H4 (cell line): ENCODE measurements around the gene TNFRSF6B. TPM values are rescaled to one million over a fixed set of nuclear protein-coding genes. Genes with fewer than 3 reads are reported as not detected.
A peak's percentile ranks its signal among the peaks of the same experiment; 100 is the strongest.
"Not testable (repeated sequence)": the region's sequence is repeated elsewhere in the genome, so short reads cannot be mapped to it uniquely, and the experiment has no call there.

Experiments used
- DNase-seq: peaks from one replicate; pipeline ENCODE4 v3.0.0-alpha.2; 2015; ENCODE audit warnings: low spot score
- total RNA-seq: library from RNA; depleted of rRNA; stranded (reverse); fragments of >200 nt; shearing (Covaris generic); gene quantifications from 2 replicates; pipeline ENCODE4 v1.2.3, GENCODE V29; 2014

TNFRSF6B gene
- total RNA-seq, 1 experiment from 2014 or later, result 0.10 TPM

- peak; percentile 73 for DNase-seq
Observed at GRCh38 chr20:63707558-63708300, 11.3 kb downstream of the TNFRSF6B start, which contains the start of the genes ARFRP1 and ZGPAT. Gene ARFRP1, minus strand, starts transcription at chr20:63707976. Its CDS starts 885 bp downstream, at chr20:63707091. Gene ZGPAT, plus strand, starts transcription at chr20:63708039. Its CDS starts 542 bp downstream, at chr20:63708581.

GRCh38 chr20:63708301-63709148, 12.1 kb downstream of the TNFRSF6B start:
- no peak for DNase-seq

GRCh38 chr20:63709149-63709527, 12.7 kb downstream of the TNFRSF6B start:
- no peak for DNase-seq

DNA sequence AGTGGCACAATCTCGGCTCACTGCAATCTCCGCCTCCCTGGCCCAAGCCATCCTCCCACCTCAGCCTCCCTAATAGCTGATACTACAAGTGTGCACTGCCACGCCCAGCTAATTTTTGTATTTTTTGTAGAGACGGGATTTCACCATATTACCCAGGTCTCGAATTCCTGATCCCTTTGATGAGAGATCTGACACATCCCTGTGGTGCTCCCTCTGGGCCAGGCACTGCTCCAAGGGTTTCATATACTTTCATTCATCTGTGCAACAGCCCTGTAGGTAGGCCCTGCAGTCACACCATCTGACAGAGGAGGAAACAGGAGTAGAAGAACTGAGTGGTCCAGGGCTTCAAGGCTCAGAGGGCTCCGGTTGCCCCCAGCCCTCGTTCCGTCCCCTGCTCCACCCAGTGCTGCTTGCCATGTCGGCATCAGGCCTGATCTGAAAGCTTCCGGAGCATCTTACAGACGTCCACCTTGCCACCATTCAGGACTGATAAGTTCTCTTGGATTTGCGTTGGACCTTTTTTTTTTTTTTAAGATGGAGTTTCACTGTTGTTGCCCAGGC, 14.7 kb downstream of the TNFRSF6B start:
- DNase-seq, result no peak

- no peak for DNase-seq
Observed at GRCh38 chr20:63712191-63712590, 15.7 kb downstream of the TNFRSF6B start.

DNA sequence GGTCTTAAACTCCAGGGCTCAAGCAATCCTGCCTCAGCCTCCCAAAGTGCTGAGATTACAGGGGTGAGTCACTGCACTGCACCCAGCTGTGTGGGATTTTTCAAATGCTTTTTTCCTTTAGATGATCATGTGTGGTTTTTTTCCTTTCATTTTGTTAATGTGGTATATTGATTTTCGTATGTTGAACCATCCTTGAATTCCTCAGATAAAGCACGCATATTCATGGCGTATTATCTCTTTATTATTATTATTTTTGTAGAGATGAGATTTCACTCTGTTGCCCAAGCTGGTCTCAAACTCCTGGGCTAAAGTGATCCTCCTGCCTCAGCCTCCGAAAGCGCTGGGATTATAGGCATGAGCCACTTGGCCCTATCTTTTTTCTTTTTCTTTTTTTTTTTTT, 18.4 kb downstream of the TNFRSF6B start:
- no peak for DNase-seq

- no peak for DNase-seq
Observed at GRCh38 chr20:63718996-63719395, 22.5 kb downstream of the TNFRSF6B start.

- not testable (repeated sequence) for DNase-seq
Observed at GRCh38 chr20:63722967-63723622, 26.6 kb downstream of the TNFRSF6B start.

DNA sequence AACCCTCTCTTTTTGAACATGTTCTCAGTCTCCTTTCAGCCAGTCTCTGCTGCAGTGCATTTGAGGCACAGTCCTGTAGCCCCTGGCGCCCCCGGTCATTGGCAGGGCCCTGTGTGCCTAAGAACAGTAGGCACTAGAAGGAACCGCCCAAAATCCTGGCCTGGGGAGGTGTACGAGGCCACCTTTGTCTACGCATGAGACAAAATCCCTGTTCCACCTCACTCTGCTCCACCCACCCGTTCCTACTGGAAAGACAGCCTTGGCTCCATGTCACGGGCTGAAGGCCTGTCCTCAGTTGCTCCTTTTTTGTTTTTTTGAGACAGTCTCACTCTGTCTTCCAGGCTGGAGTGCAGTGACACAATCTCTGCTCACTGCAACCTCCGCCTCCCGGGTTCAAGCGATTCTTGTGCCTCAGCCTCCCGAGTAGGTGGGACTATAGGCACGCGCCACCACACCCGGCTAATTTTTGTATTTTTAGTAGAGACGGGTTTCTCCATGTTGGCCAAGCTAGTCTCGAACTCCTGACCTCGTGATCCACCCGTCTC, 33.8 kb downstream of the TNFRSF6B start:
- not testable (repeated sequence) for DNase-seq

- DNase-seq, result no peak
Observed at GRCh38 chr20:63731410-63731809, 35.0 kb downstream of the TNFRSF6B start.

GRCh38 chr20:63732118-63733095, 36.0 kb downstream of the TNFRSF6B start:
- no peak for DNase-seq

GRCh38 chr20:63733117-63733516, 36.7 kb downstream of the TNFRSF6B start:
- DNase-seq, result no peak

DNA sequence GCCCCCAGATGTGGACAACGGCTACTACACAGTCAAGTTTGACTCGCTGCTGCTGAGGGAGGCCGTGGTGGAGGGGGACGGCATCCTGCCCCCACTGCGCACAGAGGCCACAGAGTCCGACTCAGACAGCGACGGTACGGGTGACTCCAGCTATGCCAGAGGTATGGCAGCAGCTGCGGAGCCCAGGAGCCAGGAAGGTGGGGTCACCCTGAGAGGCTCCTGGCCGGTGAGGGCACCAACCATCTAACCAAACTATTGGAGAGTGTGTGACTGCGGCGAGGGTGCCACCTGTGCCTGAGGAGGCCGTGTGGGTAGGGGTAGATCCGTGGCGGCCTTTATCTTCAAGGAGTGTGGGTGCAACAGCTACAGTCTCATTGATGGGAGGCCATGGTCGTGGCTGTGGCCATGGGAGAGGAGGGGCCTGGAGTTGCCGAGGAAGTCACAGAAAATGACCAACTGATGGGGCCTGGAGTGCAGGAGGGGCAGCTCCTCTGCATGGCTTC, 37.2 kb downstream of the TNFRSF6B start:
- no peak for DNase-seq

- DNase-seq, result no peak
Observed at GRCh38 chr20:63734111-63734945, 37.9 kb downstream of the TNFRSF6B start.

- DNase-seq, result no peak
Observed at GRCh38 chr20:63734946-63735858, 38.8 kb downstream of the TNFRSF6B start.

GRCh38 chr20:63735859-63736718, 39.6 kb downstream of the TNFRSF6B start, which contains the start of gene LIME1:
Gene LIME1, plus strand, starts transcription at chr20:63736664. Its CDS starts 886 bp downstream, at chr20:63737550.
- no peak for DNase-seq
